Measurements from ENCODE around the gene CHERP. TPM values are rescaled to one million over a fixed set of nuclear protein-coding genes. Genes with fewer than 3 reads are reported as not detected.

The CHERP gene
- total and polyA plus RNA-seq, 2 of the 13 experiments (the other 11 are each of a cell fraction or from before 2014, with no cell fraction given): 4.3 to 5.4 TPM

GRCh38 chr19:16572332-16573211 lies 30.3 kb upstream of the CHERP start, which contains the start of gene SLC35E1 (continued):
- TF ChIP-seq, protein P1, sequence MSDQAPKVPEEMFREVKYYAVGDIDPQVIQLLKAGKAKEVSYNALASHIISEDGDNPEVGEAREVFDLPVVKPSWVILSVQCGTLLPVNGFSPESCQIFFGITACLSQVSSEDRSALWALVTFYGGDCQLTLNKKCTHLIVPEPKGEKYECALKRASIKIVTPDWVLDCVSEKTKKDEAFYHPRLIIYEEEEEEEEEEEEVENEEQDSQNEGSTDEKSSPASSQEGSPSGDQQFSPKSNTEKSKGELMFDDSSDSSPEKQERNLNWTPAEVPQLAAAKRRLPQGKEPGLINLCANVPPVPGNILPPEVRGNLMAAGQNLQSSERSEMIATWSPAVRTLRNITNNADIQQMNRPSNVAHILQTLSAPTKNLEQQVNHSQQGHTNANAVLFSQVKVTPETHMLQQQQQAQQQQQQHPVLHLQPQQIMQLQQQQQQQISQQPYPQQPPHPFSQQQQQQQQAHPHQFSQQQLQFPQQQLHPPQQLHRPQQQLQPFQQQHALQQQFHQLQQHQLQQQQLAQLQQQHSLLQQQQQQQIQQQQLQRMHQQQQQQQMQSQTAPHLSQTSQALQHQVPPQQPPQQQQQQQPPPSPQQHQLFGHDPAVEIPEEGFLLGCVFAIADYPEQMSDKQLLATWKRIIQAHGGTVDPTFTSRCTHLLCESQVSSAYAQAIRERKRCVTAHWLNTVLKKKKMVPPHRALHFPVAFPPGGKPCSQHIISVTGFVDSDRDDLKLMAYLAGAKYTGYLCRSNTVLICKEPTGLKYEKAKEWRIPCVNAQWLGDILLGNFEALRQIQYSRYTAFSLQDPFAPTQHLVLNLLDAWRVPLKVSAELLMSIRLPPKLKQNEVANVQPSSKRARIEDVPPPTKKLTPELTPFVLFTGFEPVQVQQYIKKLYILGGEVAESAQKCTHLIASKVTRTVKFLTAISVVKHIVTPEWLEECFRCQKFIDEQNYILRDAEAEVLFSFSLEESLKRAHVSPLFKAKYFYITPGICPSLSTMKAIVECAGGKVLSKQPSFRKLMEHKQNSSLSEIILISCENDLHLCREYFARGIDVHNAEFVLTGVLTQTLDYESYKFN (CRISPR knock-in tag; conservative IDR thresholded peaks at IDR 0.05): no peak; the same call in 1 of the 2 replicates
- peak; percentile 87 for TF ChIP-seq ZNF687 (CRISPR knock-in tag; IDR thresholded peaks at IDR 0.05)
- no peak for TF ChIP-seq ZNF3 (CRISPR knock-in tag; IDR thresholded peaks at IDR 0.05)
- no peak for TF ChIP-seq MIXL1 (CRISPR knock-in tag; IDR thresholded peaks at IDR 0.05)
- no peak for TF ChIP-seq ZNF572 (CRISPR knock-in tag; IDR thresholded peaks at IDR 0.05)
- TF ChIP-seq, protein P2, sequence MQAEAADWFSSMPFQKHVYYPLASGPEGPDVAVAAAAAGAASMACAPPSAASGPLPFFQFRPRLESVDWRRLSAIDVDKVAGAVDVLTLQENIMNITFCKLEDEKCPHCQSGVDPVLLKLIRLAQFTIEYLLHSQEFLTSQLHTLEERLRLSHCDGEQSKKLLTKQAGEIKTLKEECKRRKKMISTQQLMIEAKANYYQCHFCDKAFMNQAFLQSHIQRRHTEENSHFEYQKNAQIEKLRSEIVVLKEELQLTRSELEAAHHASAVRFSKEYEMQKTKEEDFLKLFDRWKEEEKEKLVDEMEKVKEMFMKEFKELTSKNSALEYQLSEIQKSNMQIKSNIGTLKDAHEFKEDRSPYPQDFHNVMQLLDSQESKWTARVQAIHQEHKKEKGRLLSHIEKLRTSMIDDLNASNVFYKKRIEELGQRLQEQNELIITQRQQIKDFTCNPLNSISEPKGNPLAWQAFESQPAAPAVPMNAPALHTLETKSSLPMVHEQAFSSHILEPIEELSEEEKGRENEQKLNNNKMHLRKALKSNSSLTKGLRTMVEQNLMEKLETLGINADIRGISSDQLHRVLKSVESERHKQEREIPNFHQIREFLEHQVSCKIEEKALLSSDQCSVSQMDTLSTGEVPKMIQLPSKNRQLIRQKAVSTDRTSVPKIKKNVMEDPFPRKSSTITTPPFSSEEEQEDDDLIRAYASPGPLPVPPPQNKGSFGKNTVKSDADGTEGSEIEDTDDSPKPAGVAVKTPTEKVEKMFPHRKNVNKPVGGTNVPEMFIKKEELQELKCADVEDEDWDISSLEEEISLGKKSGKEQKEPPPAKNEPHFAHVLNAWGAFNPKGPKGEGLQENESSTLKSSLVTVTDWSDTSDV (CRISPR knock-in tag; IDR thresholded peaks at IDR 0.05): no peak
- no peak for TF ChIP-seq HMG20A (CRISPR knock-in tag; IDR thresholded peaks at IDR 0.05; ENCODE audit: borderline replicate concordance)
- TF ChIP-seq RNF2 (conservative IDR thresholded peaks at IDR 0.05; ENCODE audit: low read depth): no peak
- TF ChIP-seq TCF7 (IDR thresholded peaks at IDR 0.05; ENCODE audit: low read depth): no peak
- TF ChIP-seq, protein P3, sequence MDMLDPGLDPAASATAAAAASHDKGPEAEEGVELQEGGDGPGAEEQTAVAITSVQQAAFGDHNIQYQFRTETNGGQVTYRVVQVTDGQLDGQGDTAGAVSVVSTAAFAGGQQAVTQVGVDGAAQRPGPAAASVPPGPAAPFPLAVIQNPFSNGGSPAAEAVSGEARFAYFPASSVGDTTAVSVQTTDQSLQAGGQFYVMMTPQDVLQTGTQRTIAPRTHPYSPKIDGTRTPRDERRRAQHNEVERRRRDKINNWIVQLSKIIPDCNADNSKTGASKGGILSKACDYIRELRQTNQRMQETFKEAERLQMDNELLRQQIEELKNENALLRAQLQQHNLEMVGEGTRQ (IDR thresholded peaks at IDR 0.05; ENCODE audit: low read depth, low read length): no peak
- TF ChIP-seq, protein P3 (CRISPR knock-in tag; IDR thresholded peaks at IDR 0.05; ENCODE audit: borderline replicate concordance): no peak
- peak; percentile 94 for TF ChIP-seq ZNF256 (CRISPR knock-in tag; conservative IDR thresholded peaks at IDR 0.05)
- TF ChIP-seq, protein P4, sequence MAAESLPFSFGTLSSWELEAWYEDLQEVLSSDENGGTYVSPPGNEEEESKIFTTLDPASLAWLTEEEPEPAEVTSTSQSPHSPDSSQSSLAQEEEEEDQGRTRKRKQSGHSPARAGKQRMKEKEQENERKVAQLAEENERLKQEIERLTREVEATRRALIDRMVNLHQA (CRISPR knock-in tag; IDR thresholded peaks at IDR 0.05): no peak
- peak; percentile 91 for TF ChIP-seq HDAC1 (CRISPR knock-in tag; IDR thresholded peaks at IDR 0.05)
- 0 out of 2 replicates have a peak, but pooled peaks have one; percentile 20 for TF ChIP-seq JUN (CRISPR knock-in tag; IDR thresholded peaks at IDR 0.05)

Measured in HepG2 (cell line).